ENCODE measurements around the gene CDK5RAP3.
"Not testable (repeated sequence)": the region's sequence is repeated elsewhere in the genome, so short reads cannot be mapped to it uniquely, and the experiment has no call there.

CDK5RAP3 gene, protein sequence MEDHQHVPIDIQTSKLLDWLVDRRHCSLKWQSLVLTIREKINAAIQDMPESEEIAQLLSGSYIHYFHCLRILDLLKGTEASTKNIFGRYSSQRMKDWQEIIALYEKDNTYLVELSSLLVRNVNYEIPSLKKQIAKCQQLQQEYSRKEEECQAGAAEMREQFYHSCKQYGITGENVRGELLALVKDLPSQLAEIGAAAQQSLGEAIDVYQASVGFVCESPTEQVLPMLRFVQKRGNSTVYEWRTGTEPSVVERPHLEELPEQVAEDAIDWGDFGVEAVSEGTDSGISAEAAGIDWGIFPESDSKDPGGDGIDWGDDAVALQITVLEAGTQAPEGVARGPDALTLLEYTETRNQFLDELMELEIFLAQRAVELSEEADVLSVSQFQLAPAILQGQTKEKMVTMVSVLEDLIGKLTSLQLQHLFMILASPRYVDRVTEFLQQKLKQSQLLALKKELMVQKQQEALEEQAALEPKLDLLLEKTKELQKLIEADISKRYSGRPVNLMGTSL

GRCh38 chr17:47970725-47971499 lies at the start of gene CDK5RAP3:
CDK5RAP3 (plus strand) TSS chr17:47971113; CDS start chr17:47971147, 34 bp downstream.
- peak; percentile 97 for DNase-seq (ENCODE audit: low read depth in 2 of 2, low spot score in 1 of 2)

GRCh38 chr17:47924785-47925677 lies 45.9 kb upstream of the CDK5RAP3 start:
- no peak for DNase-seq (ENCODE audit: low read depth in 2 of 2, low spot score in 1 of 2)

- no peak for DNase-seq (ENCODE audit: low read depth in 2 of 2, low spot score in 1 of 2)
Measured at GRCh38 chr17:47925678-47925988, 45.3 kb upstream of the CDK5RAP3 start.

DNA sequence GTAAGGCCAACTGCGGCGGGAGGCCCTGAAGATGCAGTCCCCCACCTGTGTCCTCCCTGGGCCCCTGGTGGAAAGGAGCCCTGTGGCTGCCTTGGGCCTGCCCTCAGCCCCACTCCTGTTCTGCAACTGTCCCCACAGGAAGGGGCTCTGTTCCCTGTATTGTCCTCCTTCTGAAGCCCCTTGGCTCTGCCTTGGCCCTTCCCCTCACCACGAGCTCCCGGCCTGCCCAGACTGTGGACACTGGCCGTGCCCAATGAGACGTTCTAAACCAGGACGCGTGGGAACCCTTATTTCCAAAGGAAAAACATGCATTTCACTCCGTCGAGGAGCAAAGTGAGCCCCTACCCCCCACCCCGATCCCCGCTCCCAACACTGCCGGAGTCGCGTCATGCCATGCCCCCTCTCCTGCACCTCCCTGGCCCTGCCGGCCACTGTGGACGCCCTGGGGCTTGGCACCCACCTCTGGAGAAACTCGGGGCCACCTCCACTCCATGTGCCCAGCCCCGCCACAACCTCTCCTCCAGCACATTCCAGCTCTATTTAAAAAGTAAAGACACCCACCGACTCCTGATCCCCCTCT lies 43.0 kb upstream of the CDK5RAP3 start:
- DNase-seq (ENCODE audit: low read depth in 2 of 2, low spot score in 1 of 2), result no peak

DNA sequence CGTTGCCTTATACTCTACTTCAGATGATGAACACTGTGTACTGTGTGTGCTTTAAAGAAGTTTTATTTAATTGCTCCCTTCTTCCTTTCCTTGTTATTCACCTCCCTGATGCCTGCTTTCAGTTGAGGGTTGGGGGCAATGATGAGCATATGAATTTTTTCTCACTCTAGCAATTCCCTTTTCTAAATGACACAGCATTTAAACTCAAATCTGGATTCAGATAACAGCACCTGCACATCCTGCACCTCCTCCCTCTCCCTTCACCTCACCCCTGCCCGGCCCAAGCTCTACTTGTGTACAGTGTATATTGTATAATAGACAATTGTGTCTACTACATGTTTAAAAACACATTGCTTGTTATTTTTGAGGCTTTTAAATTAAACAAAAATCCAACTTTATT lies 42.5 kb upstream of the CDK5RAP3 start:
- DNase-seq (ENCODE audit: low read depth in 2 of 2, low spot score in 1 of 2), result no peak

GRCh38 chr17:47929218-47930000 lies 41.5 kb upstream of the CDK5RAP3 start:
- no peak for DNase-seq (ENCODE audit: low read depth in 2 of 2, low spot score in 1 of 2)

- DNase-seq (ENCODE audit: low read depth in 2 of 2, low spot score in 1 of 2), result no peak
Measured at GRCh38 chr17:47931848-47932247, 39.1 kb upstream of the CDK5RAP3 start.

DNA sequence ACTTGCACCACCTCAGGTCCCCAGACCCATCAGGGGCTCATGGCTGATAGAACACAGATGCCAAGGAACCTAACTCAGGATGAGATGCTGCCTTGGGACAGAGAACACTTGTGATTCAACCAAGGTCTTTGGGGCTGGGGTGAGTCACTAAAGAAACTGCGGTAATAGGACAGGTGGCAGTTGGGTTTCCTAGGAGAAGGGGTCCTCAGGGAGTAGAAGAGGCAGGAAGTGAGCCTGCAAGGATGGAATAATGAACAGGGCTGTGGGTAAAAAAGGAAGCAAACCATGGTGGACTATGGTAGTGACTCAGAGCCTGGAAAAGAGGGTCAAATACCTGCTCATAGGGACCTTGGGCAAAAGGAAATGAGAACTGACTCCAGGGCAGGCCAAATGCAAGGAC lies 36.1 kb upstream of the CDK5RAP3 start:
- no peak for DNase-seq (ENCODE audit: low read depth in 2 of 2, low spot score in 1 of 2)

DNA sequence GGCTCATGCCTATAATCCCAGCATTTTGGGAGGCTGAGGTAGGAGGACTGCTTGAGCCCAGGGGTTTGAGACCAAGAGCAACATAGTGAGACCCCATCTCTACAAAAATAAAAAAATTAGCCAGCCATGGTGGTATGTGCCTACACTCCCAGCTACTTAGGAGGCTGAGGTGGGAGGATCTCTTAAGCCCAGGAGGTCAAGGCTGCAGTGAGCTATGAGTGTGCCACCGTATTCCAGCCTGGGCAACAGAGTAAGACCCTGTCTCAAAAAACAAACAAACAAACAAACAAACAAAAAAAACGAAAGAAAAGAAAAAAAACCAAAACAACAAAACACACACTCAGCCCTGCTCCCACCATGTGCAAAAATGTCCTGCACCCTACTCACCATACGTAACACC lies 35.4 kb upstream of the CDK5RAP3 start:
- DNase-seq (ENCODE audit: low read depth in 2 of 2, low spot score in 1 of 2), result not testable (repeated sequence)

GRCh38 chr17:47935961-47936360 lies 35.0 kb upstream of the CDK5RAP3 start:
- DNase-seq (ENCODE audit: low read depth in 2 of 2, low spot score in 1 of 2), result no peak

- no peak for DNase-seq (ENCODE audit: low read depth in 2 of 2, low spot score in 1 of 2)
Measured at GRCh38 chr17:47937941-47938340, 33.0 kb upstream of the CDK5RAP3 start.

- peak; percentile 87 to 93 for DNase-seq (ENCODE audit: low read depth in 2 of 2, low spot score in 1 of 2)
Measured at GRCh38 chr17:47941246-47942095, 29.4 kb upstream of the CDK5RAP3 start, which contains the start of gene PNPO. PNPO (plus strand) TSS chr17:47941571; CDS start chr17:47941676, 105 bp downstream.

DNA sequence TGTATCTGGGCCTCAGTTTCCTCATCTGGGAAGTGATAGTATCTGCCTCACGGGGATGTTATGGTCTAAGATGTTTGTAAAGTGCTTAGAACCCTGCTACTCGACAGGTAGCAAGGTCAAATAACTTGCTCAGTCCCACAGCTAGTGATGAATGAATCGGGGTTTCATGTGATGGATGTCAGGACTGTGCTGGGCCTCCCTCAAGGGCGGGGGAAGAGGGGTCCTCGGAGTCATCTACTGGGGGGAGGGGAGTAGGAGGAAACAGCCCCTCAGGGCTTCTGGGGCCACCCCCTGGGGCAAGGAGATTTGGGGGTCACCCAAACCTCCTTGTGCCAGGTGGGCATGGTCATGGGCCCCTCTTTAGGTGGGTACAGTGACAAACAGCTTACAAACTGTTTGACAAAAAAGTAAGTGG lies 28.8 kb upstream of the CDK5RAP3 start:
- DNase-seq (ENCODE audit: low read depth in 2 of 2, low spot score in 1 of 2), result no peak

DNA sequence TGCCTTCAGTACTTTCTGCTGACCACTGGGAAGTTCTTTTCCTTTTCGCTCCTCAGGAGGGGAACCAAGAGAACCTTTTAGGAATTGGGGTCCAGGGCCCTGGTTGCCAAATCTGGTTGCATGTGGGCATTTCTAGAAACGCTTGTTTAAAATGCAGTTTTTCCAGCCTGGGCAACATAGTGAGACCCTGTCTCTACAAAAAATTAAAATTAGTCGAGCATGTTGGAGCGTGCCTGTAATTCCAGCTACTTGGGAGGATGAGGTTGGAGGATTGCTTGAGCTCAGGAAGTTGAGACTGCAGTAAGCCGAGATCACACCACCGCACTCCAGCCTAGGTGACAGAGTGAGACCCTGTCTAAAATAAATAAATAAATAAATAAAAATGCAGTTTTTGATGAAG lies 28.3 kb upstream of the CDK5RAP3 start:
- DNase-seq (ENCODE audit: low read depth in 2 of 2, low spot score in 1 of 2), result no peak

DNA sequence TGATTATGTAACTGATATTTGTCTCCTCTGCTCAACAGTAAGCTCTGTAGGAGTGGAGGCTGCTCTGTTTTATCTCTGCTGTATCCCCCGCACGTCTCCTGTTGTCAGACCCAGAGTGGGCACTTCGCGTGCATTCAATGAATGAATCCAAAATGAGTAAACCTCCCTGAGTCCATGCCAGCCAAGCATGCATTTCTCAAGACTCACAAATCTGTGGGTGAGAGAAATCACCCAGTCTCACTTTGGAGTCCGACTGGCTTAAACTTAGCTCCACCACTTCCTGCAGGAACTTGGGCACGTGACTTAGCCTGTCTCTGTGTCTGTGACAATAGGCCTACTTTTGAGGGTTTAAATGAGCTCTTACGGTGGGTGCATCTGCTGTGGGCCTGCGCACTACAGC lies 25.8 kb upstream of the CDK5RAP3 start:
- DNase-seq (ENCODE audit: low read depth in 2 of 2, low spot score in 1 of 2), result no peak

DNA sequence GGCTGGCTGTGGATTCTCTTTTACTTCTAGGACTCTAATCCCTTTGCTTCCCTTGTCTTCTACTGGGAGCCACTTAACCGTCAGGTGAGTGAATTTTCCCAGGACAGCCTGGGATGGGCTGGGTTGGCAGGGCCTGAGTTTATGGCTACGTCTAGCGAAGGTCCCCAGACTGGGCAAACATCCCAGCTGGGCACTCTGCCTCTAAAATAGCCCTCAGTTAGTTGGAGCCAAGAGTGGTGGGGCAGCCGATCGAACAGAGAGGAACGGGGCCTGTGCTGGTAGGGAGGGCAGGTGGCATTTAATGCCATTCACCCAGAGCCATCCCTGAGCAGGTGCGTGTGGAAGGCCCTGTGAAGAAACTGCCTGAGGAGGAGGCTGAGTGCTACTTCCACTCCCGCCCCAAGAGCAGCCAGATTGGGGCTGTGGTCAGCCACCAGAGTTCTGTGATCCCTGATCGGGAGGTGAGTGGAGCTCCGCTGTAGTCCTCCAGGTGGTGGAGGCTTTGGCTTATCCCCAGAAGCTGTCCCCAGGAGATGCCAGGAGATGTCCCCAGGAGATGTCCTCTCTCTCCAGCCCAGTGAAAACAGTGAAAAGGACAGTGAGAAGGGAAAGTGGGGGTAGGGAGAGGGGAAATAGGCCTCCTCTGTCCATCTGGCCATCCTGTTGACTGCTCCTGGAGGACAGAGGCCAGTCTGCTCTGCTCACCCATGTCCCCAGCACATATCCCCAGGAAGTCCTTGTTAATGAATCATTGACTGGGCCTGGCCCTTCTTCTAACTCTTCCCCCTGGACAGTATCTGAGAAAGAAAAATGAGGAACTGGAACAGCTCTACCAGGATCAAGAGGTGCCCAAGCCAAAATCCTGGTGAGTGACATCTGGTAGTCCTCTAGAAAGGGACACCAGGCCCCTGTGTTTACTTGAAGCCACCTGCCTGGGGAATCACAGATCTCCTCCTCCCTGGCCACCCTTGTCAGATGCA lies 25.1 kb upstream of the CDK5RAP3 start:
- DNase-seq (ENCODE audit: low read depth in 2 of 2, low spot score in 1 of 2), result no peak

- no peak for DNase-seq (ENCODE audit: low read depth in 2 of 2, low spot score in 1 of 2)
Measured at GRCh38 chr17:47946516-47946915, 24.4 kb upstream of the CDK5RAP3 start.

GRCh38 chr17:47946929-47947397 lies 23.9 kb upstream of the CDK5RAP3 start:
- DNase-seq (ENCODE audit: low read depth in 2 of 2, low spot score in 1 of 2), result peak; percentile 40 to 47
